GM23248 (cell line): ENCODE data around the gene KLC1. TPM values are rescaled to one million over a fixed set of nuclear protein-coding genes. Genes with fewer than 3 reads are reported as not detected.

ENCODE experiments used
- DNase-seq: peaks from one replicate; pipeline ENCODE4 v3.0.0-alpha.2; 2015
- H2AFZ ChIP-seq: fragments of 200-600 bp; sonication (generic); 2 replicates; pipeline ENCODE4 v1.6.1; 2016; ENCODE audit warnings: antibody characterized with exemption
- H3F3A ChIP-seq: fragments of 200-600 bp; sonication (generic); 2 replicates; pipeline ENCODE4 v1.6.1; 2016; ENCODE audit warnings: mild to moderate bottlenecking, antibody characterized with exemption, mixed run types; ENCODE audit not compliant: insufficient read depth
- H3K27ac ChIP-seq: fragments of 200-600 bp; sonication (generic); 2 replicates; pipeline ENCODE4 v1.5.1; 2016; ENCODE audit warnings: mild to moderate bottlenecking
- H3K27me3 ChIP-seq: fragments of 200-600 bp; sonication (generic); replicated peaks from 2 replicates; pipeline ENCODE4 v1.6.1; 2016; ENCODE audit warnings: mild to moderate bottlenecking; ENCODE audit not compliant: insufficient read depth
- H3K36me3 ChIP-seq: fragments of 200-600 bp; sonication (generic); 2 replicates; pipeline ENCODE4 v1.6.1; 2016; ENCODE audit warnings: low read depth, mild to moderate bottlenecking
- H3K4me1 ChIP-seq: fragments of 200-600 bp; sonication (generic); 2 replicates; pipeline ENCODE4 v1.6.1; 2016; ENCODE audit warnings: mild to moderate bottlenecking; ENCODE audit not compliant: insufficient read depth
- H3K4me2 ChIP-seq: fragments of 200-600 bp; sonication (generic); one replicate; pipeline ENCODE4 v1.6.1; 2016; ENCODE audit warnings: mild to moderate bottlenecking; ENCODE audit not compliant: unreplicated experiment
- H3K4me3 ChIP-seq: fragments of 200-600 bp; sonication (generic); 2 replicates; pipeline ENCODE4 v1.5.1; 2016; ENCODE audit warnings: mild to moderate bottlenecking
- H3K79me2 ChIP-seq: fragments of 200-600 bp; sonication (generic); 2 replicates; pipeline ENCODE4 v1.6.1; 2016; ENCODE audit warnings: mild to moderate bottlenecking; ENCODE audit not compliant: insufficient read depth
- H3K9ac ChIP-seq: fragments of 200-600 bp; sonication (generic); 2 replicates; pipeline ENCODE4 v1.6.1; 2016; ENCODE audit warnings: mild to moderate bottlenecking
- H3K9me2 ChIP-seq: fragments of 200-600 bp; sonication (generic); 2 replicates; pipeline ENCODE4 v1.6.1; 2016; ENCODE audit warnings: mixed run types, mild to moderate bottlenecking, moderate library complexity; ENCODE audit not compliant: insufficient read depth
- H3K9me3 ChIP-seq: fragments of 200-600 bp; sonication (generic); one replicate; pipeline ENCODE4 v1.6.1; 2017; ENCODE audit warnings: low read depth
- H4K20me1 ChIP-seq: fragments of 200-600 bp; sonication (generic); 2 replicates; pipeline ENCODE4 v1.6.0; 2016; ENCODE audit not compliant: insufficient read depth
- EZH2 ChIP-seq: fragments of 200-600 bp; sonication (generic); IDR thresholded peaks from 2 replicates; pipeline ENCODE4 v1.6.1; 2018; ENCODE audit warnings: antibody characterized with exemption, mild to moderate bottlenecking; ENCODE audit not compliant: insufficient read depth, poor library complexity, severe bottlenecking
- EZH2phosphoT487 ChIP-seq: fragments of 200-600 bp; sonication (generic); IDR thresholded peaks from 2 replicates; pipeline ENCODE4 v1.6.1; 2018; ENCODE audit warnings: antibody characterized with exemption, moderate library complexity, mild to moderate bottlenecking, low read depth; ENCODE audit not compliant: insufficient read depth
- WGBS, 2 experiments: methylation state at CpG; one replicate each; pipeline ENCODE4 v1.1.6; 2015 to 2017; ENCODE audit warnings: low lambda C conversion rate in 2 of 2, low coverage in 1 of 2; ENCODE audit errors: missing lambda C conversion rate in 2 of 2; 5-methylcytosine and 5-hydroxymethylcytosine counted together
- in situ Hi-C: fragments of 300-500 bp; cut with MboI; formaldehyde crosslinking; loops from 2 replicates; pipeline ENCODE4 v1.15.0; 2020
- polyA plus RNA-seq: library from polyadenylated mRNA; unstranded; fragments of >200 nt; fragmentation: Nextera tagmentation; extraction: Ambion mirVana; gene quantifications from 2 replicates; pipeline ENCODE4 v1.2.1, GENCODE V29; 2016
- small RNA-seq: library from RNA; depleted of rRNA; stranded (forward); fragments of <200 nt; gene quantifications from one replicate; pipeline ENCODE3, GENCODE V24; 2014; ENCODE audit warnings: low read depth, low replicate concordance
- total RNA-seq: library from RNA; depleted of rRNA; stranded (reverse); fragments of >200 nt; shearing (Covaris generic); gene quantifications from 2 replicates; pipeline ENCODE4 v1.2.3, GENCODE V29; 2014; rRNA removed

KLC1 gene
- total and polyA plus RNA-seq, 2 experiments from 2014 or later: 184 to 410 TPM

GRCh38 chr14:103748534-103748857 lies 119.5 kb downstream of the KLC1 start:
- in situ Hi-C loops: no loop called here
- H3K27me3 ChIP-seq: no peaks in the 10 kb centered on the region
- H3K4me2 ChIP-seq: no peak overlapping the region
- DNase-seq: no peak
- TF ChIP-seq EZH2phosphoT487: no peak
- TF ChIP-seq EZH2: no peak
- 59 to 69% methylated on average over 5 of the region's 5 CpGs for WGBS, 2 experiments
- H2AFZ ChIP-seq: no peak overlapping the region
- no peaks in the 10 kb centered on the region for H3K9me2 ChIP-seq
- H3K9ac ChIP-seq: no peak overlapping the region
- 0 out of 2 replicates have a peak, but pooled peaks cover 6% of the 10 kb centered on the region for H3K36me3 ChIP-seq
- no peaks in the 10 kb centered on the region for H3K9me3 ChIP-seq
- no peak overlapping the region for H3K4me3 ChIP-seq
- no peak overlapping the region for H3K27ac ChIP-seq
- H4K20me1 ChIP-seq: no peaks in the 10 kb centered on the region
- no peaks in the 10 kb centered on the region for H3K79me2 ChIP-seq
- no peaks in the 10 kb centered on the region for H3F3A ChIP-seq
- no peaks in the 10 kb centered on the region for H3K4me1 ChIP-seq

- Histone ChIP-seq H3K4me1 (no peaks in the 10 kb centered on the region), H3F3A (no peaks in the 10 kb centered on the region), H3K9me2 (no peaks in the 10 kb centered on the region), H3K79me2 (no peaks in the 10 kb centered on the region), H2AFZ (no peak overlapping the region), H3K9me3 (no peaks in the 10 kb centered on the region), H3K9ac (no peak overlapping the region), H3K27me3 (no peaks in the 10 kb centered on the region), H4K20me1 (no peaks in the 10 kb centered on the region), H3K36me3 (0 out of 2 replicates have a peak, but pooled peaks cover 6% of the 10 kb centered on the region), H3K4me3 (no peak overlapping the region), H3K27ac (no peak overlapping the region), H3K4me2 (no peak overlapping the region)
- DNase-seq: no peak
- TF ChIP-seq EZH2 (no peak), EZH2phosphoT487 (no peak)
- in situ Hi-C loops: no loop called here
- WGBS, 2 experiments: 96 to 99% methylated on average over 5 of the region's 5 CpGs
These were observed 120.4 kb downstream of the KLC1 start for GRCh38 chr14:103749452-103749851.

GRCh38 chr14:103749860-103750259 lies 120.8 kb downstream of the KLC1 start:
- H3F3A ChIP-seq: no peaks in the 10 kb centered on the region
- H4K20me1 ChIP-seq: no peaks in the 10 kb centered on the region
- in situ Hi-C loops: no loop called here
- 79 to 80% methylated on average over 5 of the region's 5 CpGs for whole genome bisulfite sequencing, 2 experiments
- no peaks in the 10 kb centered on the region for H3K27me3 ChIP-seq
- no peaks in the 10 kb centered on the region for H3K9me3 ChIP-seq
- H3K4me2 ChIP-seq: no peak overlapping the region
- H3K4me3 ChIP-seq: no peak overlapping the region
- H3K79me2 ChIP-seq: no peaks in the 10 kb centered on the region
- no peaks in the 10 kb centered on the region for H3K9me2 ChIP-seq
- 0 out of 2 replicates have a peak, but pooled peaks cover 6% of the 10 kb centered on the region for H3K36me3 ChIP-seq
- no peak overlapping the region for H2AFZ ChIP-seq
- no peak for DNase-seq
- no peak overlapping the region for H3K9ac ChIP-seq
- no peak for TF ChIP-seq EZH2phosphoT487
- TF ChIP-seq EZH2: no peak
- H3K4me1 ChIP-seq: no peaks in the 10 kb centered on the region
- no peak overlapping the region for H3K27ac ChIP-seq

Small RNAs within 50 kb of the gene (small RNA-seq; reads per million reads assigned to genes)
- gene RF00019: not detected

Other genes with a start within 250 kb of the KLC1 start
- gene MARK3, start 243.8 kb upstream of the KLC1 start, total RNA-seq: 80.6 and 107 TPM in 2 replicates
- 32.3 and 32.9 TPM in 2 replicates for gene MARK3, start 243.8 kb upstream of the KLC1 start, polyA plus RNA-seq
- 18.5 and 27.2 TPM in 2 replicates for gene CKB, start 106.4 kb upstream of the KLC1 start, total RNA-seq
- 28.0 and 32.2 TPM in 2 replicates for gene CKB, start 106.4 kb upstream of the KLC1 start, polyA plus RNA-seq
- 13.2 and 15.0 TPM in 2 replicates for gene TRMT61A, start 100.0 kb upstream of the KLC1 start, total RNA-seq
- 12.7 and 13.3 TPM in 2 replicates for gene TRMT61A, start 100.0 kb upstream of the KLC1 start, polyA plus RNA-seq
- gene BAG5, start 66.6 kb upstream of the KLC1 start, total RNA-seq: 23.9 and 25.8 TPM in 2 replicates
- 28.6 and 29.1 TPM in 2 replicates for gene BAG5, start 66.6 kb upstream of the KLC1 start, polyA plus RNA-seq
- gene COA8, start 66.3 kb upstream of the KLC1 start, total RNA-seq: 28.9 and 45.8 TPM in 2 replicates
- 96.3 and 108 TPM in 2 replicates for gene COA8, start 66.3 kb upstream of the KLC1 start, polyA plus RNA-seq
- 19.1 and 20.3 TPM in 2 replicates for gene XRCC3, start 86.2 kb downstream of the KLC1 start, total RNA-seq
- gene XRCC3, start 86.2 kb downstream of the KLC1 start, polyA plus RNA-seq: 4.0 and 4.9 TPM in 2 replicates
- gene ZFYVE21, start 86.6 kb downstream of the KLC1 start, total RNA-seq: 60.3 and 77.4 TPM in 2 replicates
- gene ZFYVE21, start 86.6 kb downstream of the KLC1 start, polyA plus RNA-seq: 112 and 120 TPM in 2 replicates
- 4.6 and 10.6 TPM in 2 replicates for gene PPP1R13B, start 218.4 kb downstream of the KLC1 start, total RNA-seq
- gene PPP1R13B, start 218.4 kb downstream of the KLC1 start, polyA plus RNA-seq: 2.0 and 2.4 TPM in 2 replicates